Lung (tissue), 12 donors: Measurements from ENCODE around the gene EN1. TPM values are rescaled to one million over a fixed set of nuclear protein-coding genes. Genes with fewer than 3 reads are reported as not detected.

ENCODE experiments used
- ATAC-seq: fragments of 200-7000 bp; cut with Tn5 transposase; one replicate; pipeline ENCODE4 v1.9.1; 2020; ENCODE audit warnings: moderate number of reproducible peaks; ENCODE audit not compliant: insufficient read depth, low FRiP score
- DNase-seq, 3 donors: peaks; one replicate each; pipeline ENCODE4 v3.0.0-alpha.2; 2013 to 2017
- H3K27ac ChIP-seq, 2 donors: one replicate each; pipeline ENCODE4 v1.5.1; 2013; ENCODE audit warnings: mild to moderate bottlenecking in 2 of 2, moderate library complexity in 2 of 2, control low read depth in 1 of 2, inconsistent platforms in 1 of 2, low read depth in 1 of 2, low read length in 1 of 2
- H3K27me3 ChIP-seq, 3 donors: one replicate each; pipeline ENCODE4 v1.5.1; 2013; ENCODE audit warnings: low read length in 2 of 3; ENCODE audit not compliant: control insufficient read depth in 3 of 3, insufficient read depth in 3 of 3
- H3K36me3 ChIP-seq, 4 donors: one replicate each; pipeline ENCODE4 v1.5.1; 2013; ENCODE audit warnings: low read length in 4 of 4, mild to moderate bottlenecking in 1 of 4, moderate library complexity in 1 of 4; ENCODE audit not compliant: control insufficient read depth in 4 of 4, insufficient read depth in 4 of 4
- H3K4me1 ChIP-seq, 5 donors: one replicate each; pipeline ENCODE4 v1.5.1; 2013; ENCODE audit warnings: low read length in 5 of 5, mild to moderate bottlenecking in 2 of 5, moderate library complexity in 1 of 5; ENCODE audit not compliant: control insufficient read depth in 5 of 5, insufficient read depth in 5 of 5
- H3K4me3 ChIP-seq: one replicate; pipeline ENCODE4 v1.5.1; 2013; ENCODE audit warnings: mild to moderate bottlenecking, control low read depth, moderate library complexity
- H3K9ac ChIP-seq, 2 donors: one replicate each; pipeline ENCODE4 v1.5.1; 2013; ENCODE audit warnings: low read length in 2 of 2, control low read depth in 1 of 2; ENCODE audit not compliant: insufficient read depth in 1 of 2
- H3K9me3 ChIP-seq, 4 donors: one replicate each; pipeline ENCODE4 v1.5.1; 2013; ENCODE audit warnings: low read length in 3 of 4, mild to moderate bottlenecking in 1 of 4, moderate library complexity in 1 of 4; ENCODE audit not compliant: control insufficient read depth in 4 of 4, insufficient read depth in 3 of 4
- CTCF ChIP-seq: IDR thresholded peaks from 2 replicates; pipeline ENCODE4 v1.5.1; 2012; ENCODE audit warnings: mild to moderate bottlenecking; ENCODE audit errors: control extremely low read depth, extremely low read depth
- WGBS, 2 donors: extraction: QIAGEN DNeasy Blood & Tissue Kit; methylation state at CpG; one replicate each; pipeline ENCODE4 v1.1.7; 2013; 5-methylcytosine and 5-hydroxymethylcytosine counted together
- polyA plus RNA-seq, 2 donors: library from polyadenylated mRNA; stranded (reverse); fragments of 200-250 nt; gene quantifications; one replicate each; pipeline ENCODE4 v1.2.1, GENCODE V29; 2013
- total RNA-seq, 2 donors: library from RNA; depleted of rRNA in 1 of 2; stranded (reverse); fragments of >200 nt in 1 of 2; gene quantifications; one replicate each; pipeline ENCODE4 v1.2.1, GENCODE V29; 2014 to 2021
- donor health status: control.
- donor health status: control.
- donor health status: Bipolar disorder and iron deficiency.
- donor health status: healthy.
- donor health status: DM: yes; HTN: yes; CAD: no.

EN1 gene
- total and polyA plus RNA-seq, 4 donors = not detected

GRCh38 chr2:118855451-118856279, 8.2 kb upstream of the EN1 start:
- H3K4me3 ChIP-seq = no peak overlapping the region
- H3K9ac ChIP-seq = no peak overlapping the region
- peaks cover 21 to 99% (median 87%) of the 10 kb centered on the region in 3 donors for H3K27me3 ChIP-seq
- DNase-seq (peak; percentile 81 to 87 (median 82)), ATAC-seq (peak; percentile 91)
- TF ChIP-seq CTCF = peak; percentile 83
- no peak overlapping the region for H3K27ac ChIP-seq
- H3K9me3 ChIP-seq = peaks cover 0 to 8% (median 0%) of the 10 kb centered on the region in 4 donors
- H3K36me3 ChIP-seq = no peaks in the 10 kb centered on the region
- H3K4me1 ChIP-seq = peaks cover 0 to 7% (median 4%) of the 10 kb centered on the region in 5 donors
- 1 to 2% methylated on average over 69 of the region's 69 CpGs for WGBS, 2 donors

- no peak for ATAC-seq
- Histone ChIP-seq H3K9ac (no peak overlapping the region), H3K36me3 (no peaks in the 10 kb centered on the region), H3K27ac (no peak overlapping the region), H3K4me3 (no peak overlapping the region), H3K9me3 (peaks cover 0 to 7% (median 0%) of the 10 kb centered on the region in 4 donors), H3K27me3 (peaks cover 30 to 99% (median 86%) of the 10 kb centered on the region in 3 donors), H3K4me1 (peaks cover 0 to 7% (median 4%) of the 10 kb centered on the region in 5 donors)
- 5% methylated on average over 32 to 33 of the region's 33 CpGs for WGBS, 2 donors
- DNase-seq = no peak
- TF ChIP-seq CTCF = no peak
These were observed 7.3 kb upstream of the EN1 start for GRCh38 chr2:118854507-118855345.

- ATAC-seq (no peak), DNase-seq (no peak)
- Histone ChIP-seq H3K4me3 (no peak overlapping the region), H3K9me3 (peaks cover 0 to 7% (median 0%) of the 10 kb centered on the region in 4 donors), H3K27ac (no peak overlapping the region), H3K36me3 (no peaks in the 10 kb centered on the region), H3K27me3 (peaks cover 38 to 99% (median 87%) of the 10 kb centered on the region in 3 donors), H3K4me1 (peaks cover 0 to 7% (median 4%) of the 10 kb centered on the region in 5 donors), H3K9ac (no peak overlapping the region)
- 3 to 5% methylated on average over 41 to 42 of the region's 42 CpGs for WGBS, 2 donors
- no peak for TF ChIP-seq CTCF
These were observed 6.3 kb upstream of the EN1 start for GRCh38 chr2:118853651-118854291.
